NCI-H2171 treated with DMSO at 0.1 percent for 48 hours (cell line): Measurements from ENCODE around the gene PPP6R2.
"Not testable (repeated sequence)": the region's sequence is repeated elsewhere in the genome, so short reads cannot be mapped to it uniquely, and the experiment has no call there.

Experiments
- DNase-seq: peaks from one replicate; lab custom pipeline; 2025; lab: John Stamatoyannopoulos, UW

Gene PPP6R2

DNA sequence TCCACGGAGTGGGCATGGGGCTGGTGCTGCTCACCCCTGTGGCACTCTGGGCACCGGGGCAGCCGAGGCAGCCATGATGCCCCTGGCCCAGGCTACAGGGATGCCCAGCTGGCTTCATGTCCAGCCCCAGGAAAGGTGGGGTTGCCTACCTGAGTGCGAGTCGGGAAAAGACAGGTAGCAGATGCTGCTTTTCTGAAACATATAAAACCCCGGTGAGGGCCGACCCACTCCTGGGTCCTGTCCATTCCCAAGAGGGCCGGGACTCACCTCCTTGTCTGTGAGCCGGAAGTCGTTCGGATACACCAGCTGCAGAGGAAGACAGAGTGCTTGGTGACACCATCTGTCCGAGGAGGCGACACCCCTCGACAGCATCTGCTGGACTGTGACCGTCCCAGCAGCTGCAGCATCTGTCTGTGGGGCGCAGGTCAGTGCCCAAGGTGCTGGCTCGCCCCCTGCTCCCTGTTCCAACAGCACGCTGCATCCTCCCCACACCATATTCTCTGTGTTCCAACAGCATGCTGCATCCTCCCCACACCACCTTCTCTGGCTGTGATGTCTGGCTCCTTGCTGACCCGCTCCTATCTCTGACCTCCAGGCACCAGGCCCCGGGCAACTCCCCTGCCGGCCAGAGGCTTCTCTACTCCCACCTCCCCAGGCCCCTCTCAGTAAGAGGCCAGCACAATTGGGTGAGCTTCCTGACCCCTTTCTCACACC, 24.3 kb upstream of the PPP6R2 start:
- DNase-seq = peak; percentile 54

- no peak for DNase-seq
Observed at GRCh38 chr22:50319503-50319951, 23.6 kb upstream of the PPP6R2 start.

DNA sequence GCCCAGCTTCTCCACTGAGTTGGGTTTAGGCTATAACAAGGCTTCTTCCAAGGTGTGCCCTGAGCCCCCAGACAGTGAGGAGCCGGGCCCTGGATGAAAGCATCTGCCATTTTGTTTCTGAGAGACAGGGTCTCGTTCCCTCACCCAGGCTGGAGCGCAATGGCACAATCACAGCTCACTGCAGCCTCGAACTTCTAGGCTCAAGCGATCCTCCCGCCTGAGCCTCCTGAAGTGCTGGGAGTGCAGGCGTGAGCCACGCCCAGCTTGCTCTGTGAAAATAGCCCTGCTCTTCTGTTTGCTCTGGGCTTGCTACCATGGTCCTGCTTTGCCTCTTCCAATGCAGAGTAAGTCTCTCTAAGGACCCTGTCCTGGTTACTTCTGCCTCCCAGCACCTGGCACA, 23.0 kb upstream of the PPP6R2 start:
- DNase-seq = no peak

DNA sequence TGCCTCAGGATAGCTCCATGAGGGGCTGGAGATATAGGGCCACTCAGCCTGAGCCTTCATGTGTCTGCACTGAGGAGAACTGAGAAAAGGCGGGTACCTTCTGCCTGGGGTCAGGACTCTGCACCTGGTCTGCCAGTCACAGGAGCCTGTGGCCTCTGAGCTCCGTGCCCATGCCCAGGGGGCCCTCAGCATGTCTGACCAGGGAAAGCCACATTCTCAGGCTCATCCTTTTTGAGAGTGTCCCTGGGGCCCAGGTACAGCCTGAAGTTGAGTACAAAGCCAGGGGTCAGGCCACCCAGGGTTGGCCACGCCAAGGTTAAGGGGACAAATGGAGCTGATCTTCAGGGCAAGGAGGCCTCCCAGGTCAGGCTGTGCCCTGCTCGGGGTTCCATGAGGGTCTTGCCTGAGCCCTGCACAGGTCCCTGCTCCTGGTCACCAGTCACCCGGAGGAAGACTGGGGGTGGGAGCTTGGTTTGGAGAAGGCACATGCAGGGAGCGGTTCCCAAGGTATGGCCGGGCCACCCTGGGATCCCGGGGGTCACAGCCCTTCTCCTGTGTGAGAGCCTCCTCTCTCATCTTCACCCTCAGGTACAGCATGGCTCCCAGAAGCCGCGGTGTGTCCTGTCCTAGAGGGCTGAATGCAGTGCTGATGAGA, 22.3 kb upstream of the PPP6R2 start:
- DNase-seq = no peak

DNA sequence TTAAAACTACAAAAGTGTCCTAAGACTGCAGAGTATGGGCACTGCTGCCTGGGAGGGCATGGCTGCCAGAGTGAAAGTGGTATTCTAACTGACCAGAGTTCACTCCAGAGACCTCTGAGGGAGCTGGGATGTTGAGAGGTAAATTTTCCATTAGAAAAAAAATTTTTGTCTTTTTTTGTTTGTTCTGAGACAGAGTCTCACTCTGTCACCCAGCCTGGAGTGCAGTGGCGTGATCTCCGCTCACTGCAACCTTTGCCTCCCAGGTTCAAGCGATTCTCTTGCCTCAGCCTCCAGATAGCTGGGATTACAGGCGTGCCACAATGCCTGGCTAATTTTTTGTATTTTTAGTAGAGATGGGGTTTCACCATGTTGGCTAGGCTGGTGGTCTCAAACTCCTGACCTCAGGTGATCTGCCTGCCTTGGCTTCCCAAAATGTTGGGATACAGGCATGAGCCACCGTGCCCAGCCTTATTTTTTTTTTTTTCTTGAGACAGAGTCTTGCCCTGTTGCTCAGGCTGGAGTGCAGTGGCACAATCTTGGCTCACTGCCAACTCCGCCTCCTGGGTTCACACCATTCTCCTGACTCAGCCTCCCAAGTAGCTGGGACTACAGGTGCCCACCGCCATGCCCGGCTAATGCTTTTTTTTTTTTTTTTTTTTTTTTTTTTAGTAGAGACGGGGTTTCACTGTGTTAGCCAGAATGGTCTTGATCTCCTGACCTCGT, 20.6 kb upstream of the PPP6R2 start:
- not testable (repeated sequence) for DNase-seq

DNA sequence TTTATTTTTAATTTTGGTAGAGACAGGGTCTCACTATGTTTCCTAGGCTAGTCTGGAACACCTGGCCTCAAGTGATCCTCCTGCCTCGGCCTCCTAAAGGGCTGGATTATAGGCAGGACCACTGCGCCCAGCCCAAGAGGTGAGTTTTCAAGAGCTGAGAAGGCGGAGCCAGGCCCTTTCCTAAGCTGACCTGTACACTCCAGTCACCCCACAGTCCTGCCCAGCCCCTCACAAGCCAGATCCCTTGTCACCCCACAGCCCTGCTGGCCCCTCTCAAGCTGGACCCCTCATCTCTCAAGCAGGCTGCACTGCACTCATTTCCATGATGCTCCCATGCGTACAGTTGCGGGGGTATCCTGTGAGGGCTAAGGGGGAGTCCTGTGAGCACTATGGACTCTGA, 19.2 kb upstream of the PPP6R2 start:
- no peak for DNase-seq

- DNase-seq = no peak
Observed at GRCh38 chr22:50325444-50326224, 17.5 kb upstream of the PPP6R2 start.

DNA sequence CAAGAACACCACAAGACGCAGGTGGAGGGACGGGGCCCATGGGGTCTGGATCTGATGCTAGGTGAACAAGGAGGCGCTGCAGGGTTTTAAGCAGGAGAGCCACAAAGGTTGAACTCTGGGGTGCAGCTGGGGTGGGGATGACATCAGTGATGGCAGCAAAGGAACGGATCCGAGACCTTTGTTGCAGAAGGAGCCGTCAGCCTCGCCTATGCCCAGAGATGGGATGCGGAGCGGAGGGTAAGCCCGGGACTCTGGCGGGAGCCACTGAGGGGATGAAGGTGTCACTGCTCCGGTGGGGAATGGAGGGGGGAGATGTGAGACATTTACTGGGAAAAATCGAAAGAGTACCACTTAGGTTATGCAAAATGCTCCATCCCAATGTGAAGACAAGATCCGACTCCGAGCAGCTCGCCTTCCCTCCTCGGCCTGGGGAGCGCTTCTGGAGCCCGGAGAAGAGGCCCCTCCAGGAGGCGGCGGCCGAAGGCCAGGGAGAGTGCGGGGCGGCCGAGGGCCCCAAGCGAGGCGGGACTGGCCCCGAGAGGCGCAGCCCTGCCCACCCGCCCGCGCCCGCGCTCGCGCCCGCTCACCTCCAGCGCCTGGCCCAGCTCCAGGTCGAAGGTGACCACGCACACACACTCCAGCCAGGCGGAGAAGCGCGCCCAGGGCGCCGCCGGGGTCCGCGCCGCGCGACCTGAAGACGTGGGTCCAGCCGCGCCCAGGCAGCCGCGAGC, 16.7 kb upstream of the PPP6R2 start:
- no peak for DNase-seq

- DNase-seq = peak; percentile 60
Observed at GRCh38 chr22:50326956-50327710, 16.0 kb upstream of the PPP6R2 start, which contains the start of gene DENND6B. DENND6B (minus strand) TSS chr22:50327012; CDS start chr22:50326988, 24 bp downstream.

DNA sequence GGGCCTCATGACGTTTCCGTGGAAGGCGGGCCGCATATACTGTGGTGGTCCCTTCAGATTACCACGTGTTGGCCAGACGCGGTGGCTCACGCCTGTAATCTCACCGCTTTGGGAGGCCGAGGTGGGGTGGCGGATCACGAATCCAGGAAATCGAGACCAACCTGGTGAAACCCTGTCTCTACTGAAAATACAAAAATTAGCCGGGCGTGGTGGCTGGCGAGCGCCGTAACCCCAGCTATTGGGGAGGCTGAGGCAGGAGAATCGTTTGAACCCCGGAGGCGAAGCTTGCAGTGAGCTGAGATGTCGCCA, 15.5 kb upstream of the PPP6R2 start:
- no peak for DNase-seq

DNA sequence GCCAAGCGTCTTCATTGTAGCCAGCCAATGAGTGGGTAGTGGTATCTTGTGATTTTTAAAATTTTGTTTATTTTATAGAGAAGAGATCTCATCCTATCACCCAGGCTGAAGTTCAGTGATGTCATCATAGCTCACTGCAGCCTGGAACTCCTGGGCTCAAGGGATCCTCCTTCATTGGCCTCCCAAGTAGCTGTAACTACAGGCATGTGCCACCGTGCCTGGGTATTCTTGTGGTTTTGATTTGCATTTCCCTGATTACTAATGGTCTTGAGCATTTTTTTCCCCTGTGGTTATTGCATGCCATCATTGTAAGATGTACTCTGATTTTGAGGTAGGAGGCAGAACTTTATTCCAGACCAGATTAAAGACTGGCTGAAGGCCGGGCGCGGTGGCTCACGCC, 13.9 kb upstream of the PPP6R2 start:
- DNase-seq = no peak

DNA sequence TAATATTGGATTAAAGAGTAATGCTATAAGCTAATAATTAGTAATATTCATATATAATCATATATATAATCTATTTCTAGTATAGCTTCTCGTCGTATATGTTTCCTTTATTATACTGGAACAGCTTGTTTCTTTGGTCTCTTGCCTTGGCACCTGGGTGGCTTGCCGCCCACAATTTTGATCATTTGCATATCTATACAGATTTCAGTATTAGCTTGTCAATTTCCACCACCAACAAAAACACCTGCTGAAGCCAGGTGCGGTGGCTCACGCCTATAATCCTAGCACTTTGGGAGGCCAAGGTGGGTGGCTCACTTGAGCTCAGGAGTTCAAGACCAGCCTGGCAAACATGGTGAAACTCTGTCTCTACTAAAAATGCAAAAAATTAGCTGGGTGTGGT, 8.7 kb upstream of the PPP6R2 start:
- DNase-seq = not testable (repeated sequence)

DNA sequence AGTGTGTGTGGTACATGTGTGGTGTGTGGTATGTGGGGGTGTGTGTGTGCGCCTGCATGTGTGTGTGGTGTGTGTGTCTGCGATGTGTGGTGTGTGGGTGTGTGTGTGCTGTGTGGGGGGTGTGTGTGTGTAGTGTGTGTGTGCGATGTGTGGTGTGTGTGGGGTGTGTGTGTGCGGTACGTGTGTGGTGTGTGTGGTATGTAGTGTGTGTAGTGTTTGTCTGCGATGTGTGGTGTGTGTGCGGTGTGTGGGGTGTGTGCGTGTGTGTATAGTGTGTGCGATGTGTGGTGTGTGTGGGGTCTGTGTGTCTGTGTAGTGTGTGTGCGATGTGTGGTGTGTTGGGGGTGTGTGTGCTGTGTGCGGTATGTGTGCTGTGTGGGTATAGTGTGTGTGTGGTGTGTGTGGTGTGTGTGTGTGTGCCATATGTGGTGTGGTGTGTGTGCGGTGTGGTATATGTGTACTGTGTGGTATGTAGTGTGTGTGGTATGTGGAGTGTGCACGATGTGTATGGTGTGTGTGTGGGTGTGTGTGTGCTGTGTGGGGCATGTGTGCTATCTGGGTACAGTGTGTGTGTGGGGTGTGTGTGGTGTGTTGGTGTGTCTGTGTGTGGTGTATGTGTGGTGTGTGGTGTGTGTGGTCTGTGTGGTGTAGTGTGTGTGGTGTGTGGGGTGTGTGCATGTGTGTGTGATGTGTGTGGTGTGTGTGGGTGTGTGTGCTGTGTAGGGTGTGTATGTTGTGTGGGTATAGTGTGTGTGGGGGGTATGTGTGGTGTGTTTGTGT, 5.7 kb upstream of the PPP6R2 start:
- DNase-seq = no peak

GRCh38 chr22:50338042-50338573, 5.0 kb upstream of the PPP6R2 start:
- DNase-seq = no peak

- DNase-seq = no peak
Observed at GRCh38 chr22:50338860-50339462, 4.2 kb upstream of the PPP6R2 start.

GRCh38 chr22:50339945-50340879, 2.9 kb upstream of the PPP6R2 start:
- peak; percentile 35 for DNase-seq

DNA sequence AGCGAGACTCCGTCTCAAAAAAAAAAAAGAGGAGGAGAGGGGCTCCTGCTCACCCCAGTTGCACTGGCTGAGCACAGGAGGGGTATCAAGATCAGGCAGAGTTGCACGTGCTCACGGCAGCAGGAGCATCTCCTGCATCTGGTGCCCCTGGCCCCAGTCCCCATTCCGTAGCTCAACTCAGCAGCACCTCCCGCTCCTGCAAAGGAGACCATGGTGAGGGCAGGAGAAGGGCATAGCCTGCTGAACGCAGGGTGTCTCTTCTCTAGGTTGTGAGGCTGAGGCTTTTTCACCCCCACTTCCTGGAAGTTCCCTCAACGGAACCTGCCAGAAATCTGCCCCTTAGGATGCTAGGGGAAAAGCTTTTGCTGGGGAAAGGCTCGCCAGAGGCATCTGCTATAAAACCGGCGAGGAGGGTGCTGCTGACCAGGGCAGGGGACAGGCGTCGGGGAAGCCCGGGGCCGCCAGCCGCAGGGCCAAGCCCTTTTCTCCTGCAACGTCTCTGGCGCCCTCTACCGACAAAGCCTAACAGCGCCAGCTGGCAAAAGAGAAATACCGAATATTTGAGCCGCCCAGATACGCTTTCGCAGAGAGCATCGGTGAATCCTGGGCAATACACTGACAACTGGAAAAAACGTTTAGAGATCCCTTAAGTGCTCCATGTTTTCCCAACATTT, 1.0 kb upstream of the PPP6R2 start:
- DNase-seq = peak; percentile 82

- DNase-seq = no peak
Observed at GRCh38 chr22:50343541-50343935, 411 bp downstream of the PPP6R2 start.
